ENCODE results near the gene OVOL2.

- TF ChIP-seq POLR2AphosphoS5 (IDR thresholded peaks at IDR 0.05; ENCODE audit: low read depth) (no peak), SPI1 (IDR thresholded peaks at IDR 0.05; ENCODE audit: borderline replicate concordance, low read depth) (no peak), CTCF (IDR thresholded peaks at IDR 0.05; ENCODE audit: insufficient read depth, low read length) (no peak)
Observed at GRCh38 chr20:18004384-18005031, 53.2 kb downstream of the OVOL2 start.
